SH-SY5Y (cell line): Measurements from ENCODE around the gene FRG1.

ENCODE experiments used
- GATA2 ChIP-seq: IDR thresholded peaks from 2 replicates; pipeline ENCODE4 v1.6.1; 2011; ENCODE audit warnings: mild to moderate bottlenecking, low read depth, low read length
- GATA3 ChIP-seq: IDR thresholded peaks from 2 replicates; pipeline ENCODE4 v1.6.1; 2011; ENCODE audit warnings: low read depth, mild to moderate bottlenecking, low read length, moderate library complexity

DNA sequence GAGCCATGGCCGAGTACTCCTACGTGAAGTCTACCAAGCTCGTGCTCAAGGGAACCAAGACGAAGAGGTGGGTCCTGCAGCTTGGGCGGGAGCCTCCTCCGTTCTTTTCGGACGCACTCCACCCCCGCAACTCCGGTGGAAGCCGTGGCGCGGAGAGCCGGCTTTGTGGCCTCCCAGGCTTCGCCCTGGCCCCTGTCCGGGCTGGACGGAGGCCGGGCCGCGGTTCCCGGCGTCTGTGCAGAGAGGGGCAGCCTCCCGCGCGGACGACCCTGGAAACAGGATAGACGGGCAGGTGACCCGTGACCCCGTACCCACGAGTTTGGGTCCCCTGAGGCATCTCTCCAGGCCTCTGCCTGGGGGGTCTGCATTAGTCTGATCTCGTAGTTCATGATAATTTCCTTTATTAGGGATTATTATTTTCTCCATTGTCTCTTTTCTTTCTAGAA is 356 bp downstream of the FRG1 start:
- no peak for TF ChIP-seq GATA2
- TF ChIP-seq GATA3, result no peak
